ENCODE results near the gene DPPA2. TPM values are rescaled to one million over a fixed set of nuclear protein-coding genes. Genes with fewer than 3 reads are reported as not detected.

DPPA2 gene
- total and polyA plus RNA-seq, 2 of the 8 experiments (the other 6 are each of a cell fraction or from before 2014, with no cell fraction given), result 7.8 to 12.6 TPM

DNA sequence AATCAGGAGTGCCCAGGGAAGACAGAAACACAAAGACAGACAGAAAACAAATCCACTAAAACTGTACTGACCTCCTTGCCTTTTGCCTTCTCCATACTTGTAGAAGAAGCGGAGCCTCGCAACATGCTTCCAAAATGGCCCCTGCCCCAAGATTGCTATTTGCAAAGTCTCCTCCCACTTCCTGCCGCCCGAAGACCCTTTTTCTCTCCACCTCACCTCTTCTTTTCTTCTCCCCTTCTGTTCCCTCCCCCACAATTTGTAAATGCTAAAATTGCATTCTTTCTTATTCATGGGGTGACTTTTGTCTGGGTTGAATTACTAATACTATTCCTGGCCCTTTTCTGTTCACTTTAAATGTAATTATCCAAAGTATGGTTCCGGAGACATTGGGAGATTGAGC is 21.1 kb upstream of the DPPA2 start, which contains the start of gene DPPA4 (continued):
- TF ChIP-seq RAD21 (IDR thresholded peaks at IDR 0.05 in 1 of 2, conservative IDR thresholded peaks at IDR 0.05 in 1 of 2; ENCODE audit: low read depth in 2 of 2, low read length in 2 of 2) (no peak), TAF7 (optimal IDR thresholded peaks at IDR 0.05; ENCODE audit: borderline replicate concordance, low read depth, low read length) (peak; percentile 82), CHD1 (IDR thresholded peaks at IDR 0.05; ENCODE audit: low read depth, low read length) (no peak; the same call in 1 of the 2 replicates), HDAC2 (IDR thresholded peaks at IDR 0.05; ENCODE audit: borderline replicate concordance in 1 of 2, low read depth in 2 of 2, low read length in 2 of 2) (peak; percentile 40 to 69; a peak in 1 of 4 replicates), TAF1 (IDR thresholded peaks at IDR 0.05; ENCODE audit: low read depth, low read length) (peak; percentile 92), HDAC6 (IDR thresholded peaks at IDR 0.05; ENCODE audit: low read depth, low read length) (no peak), TEAD4 (IDR thresholded peaks at IDR 0.05; ENCODE audit: low read depth, low read length) (peak; percentile 55), KDM5A (IDR thresholded peaks at IDR 0.05; ENCODE audit: low read length) (no peak), EGR1 (IDR thresholded peaks at IDR 0.05; ENCODE audit: borderline replicate concordance, low read depth, low read length) (0 out of 2 replicates have a peak, but pooled peaks have one; percentile 31), CTCF (IDR thresholded peaks at IDR 0.05; ENCODE audit: control extremely low read depth in 1 of 3, insufficient read depth in 1 of 3, low read depth in 1 of 3, low read length in 3 of 3) (no peak), USF2 (IDR thresholded peaks at IDR 0.05; ENCODE audit: low read length) (no peak), SIN3A (conservative IDR thresholded peaks at IDR 0.05 in 1 of 2, IDR thresholded peaks at IDR 0.05 in 1 of 2; ENCODE audit: low read depth in 1 of 2, low read length in 2 of 2) (peak; percentile 29 to 76; a peak in 2 of 4 replicates), TBP (IDR thresholded peaks at IDR 0.05; ENCODE audit: low read depth, low read length) (peak; percentile 89)
- TF ChIP-seq, protein P1, sequence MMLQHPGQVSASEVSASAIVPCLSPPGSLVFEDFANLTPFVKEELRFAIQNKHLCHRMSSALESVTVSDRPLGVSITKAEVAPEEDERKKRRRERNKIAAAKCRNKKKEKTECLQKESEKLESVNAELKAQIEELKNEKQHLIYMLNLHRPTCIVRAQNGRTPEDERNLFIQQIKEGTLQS (IDR thresholded peaks at IDR 0.05; ENCODE audit: insufficient read depth, low read depth, low read length), result no peak
- TF ChIP-seq, protein P2, sequence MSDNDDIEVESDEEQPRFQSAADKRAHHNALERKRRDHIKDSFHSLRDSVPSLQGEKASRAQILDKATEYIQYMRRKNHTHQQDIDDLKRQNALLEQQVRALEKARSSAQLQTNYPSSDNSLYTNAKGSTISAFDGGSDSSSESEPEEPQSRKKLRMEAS (IDR thresholded peaks at IDR 0.05), result peak; percentile 69
